Coronary artery (tissue), 2 donors: ENCODE results near the gene GATD1.
"Not testable (repeated sequence)": the region's sequence is repeated elsewhere in the genome, so short reads cannot be mapped to it uniquely, and the experiment has no call there.

Experiments used
- DNase-seq: peaks from one replicate; pipeline ENCODE4 v3.0.0-alpha.2; 2017; ENCODE audit warnings: low spot score
- H3K27ac ChIP-seq, 2 donors: fragments of 200-600 bp; sonication (generic); one replicate each; pipeline ENCODE4 v1.5.1; 2016 to 2019
- H3K4me3 ChIP-seq: fragments of 200-600 bp; sonication (generic); 2 replicates; pipeline ENCODE4 v1.5.1; 2016; ENCODE audit warnings: mild to moderate bottlenecking, moderate library complexity
- CTCF ChIP-seq: fragments of 200-600 bp; sonication (generic); IDR thresholded peaks from one replicate; pipeline ENCODE4 v1.5.1; 2019; ENCODE audit warnings: antibody characterized with exemption

Gene GATD1

GRCh38 chr11:737366-737765 lies 39.9 kb downstream of the GATD1 start:
- no peak for DNase-seq
- Histone ChIP-seq H3K4me3 (no peak overlapping the region), H3K27ac (no peak overlapping the region)
- TF ChIP-seq CTCF: no peak

- not testable (repeated sequence) for DNase-seq, H3K27ac ChIP-seq, H3K4me3 ChIP-seq
Measured at GRCh38 chr11:734541-734940, 42.7 kb downstream of the GATD1 start.

- Histone ChIP-seq H3K27ac (no peak overlapping the region), H3K4me3 (no peak overlapping the region)
- TF ChIP-seq CTCF: no peak
- no peak for DNase-seq
Measured at GRCh38 chr11:733072-733471, 44.2 kb downstream of the GATD1 start.

GRCh38 chr11:729492-730074 lies 47.7 kb downstream of the GATD1 start:
- Histone ChIP-seq H3K4me3 (no peak overlapping the region), H3K27ac (peak overlapping the region in 1 of 2 donors; percentile 92)
- no peak for TF ChIP-seq CTCF
- no peak for DNase-seq

- H3K4me3 ChIP-seq: no peak overlapping the region
- peak overlapping the region; percentile 57 to 92 for H3K27ac ChIP-seq
- DNase-seq: no peak
- TF ChIP-seq CTCF: no peak
Measured at GRCh38 chr11:728901-729491, 48.3 kb downstream of the GATD1 start.

- Histone ChIP-seq H3K4me3 (peak overlapping the region; percentile 1), H3K27ac (peak overlapping the region; percentile 57 to 92)
- DNase-seq: peak; percentile 95
- peak; percentile 97 for TF ChIP-seq CTCF
Measured at GRCh38 chr11:727859-728748, 49.2 kb downstream of the GATD1 start.

GRCh38 chr11:727281-727701 lies 50.0 kb downstream of the GATD1 start:
- H3K27ac ChIP-seq: peak overlapping the region; percentile 57 to 92
- peak overlapping the region; percentile 1 for H3K4me3 ChIP-seq
- no peak for TF ChIP-seq CTCF
- peak; percentile 74 for DNase-seq
